ENCODE measurements around the gene SRPK1.

GRCh38 chr6:35795453-35796071 is 125.3 kb downstream of the SRPK1 start:
- no peak for TF ChIP-seq POLR2AphosphoS5 (IDR thresholded peaks at IDR 0.05; ENCODE audit: low read depth, low read length)
- TF ChIP-seq ATF3 (IDR thresholded peaks at IDR 0.05), result no peak
- TF ChIP-seq REST (IDR thresholded peaks at IDR 0.05; ENCODE audit: low read depth), result no peak
- TF ChIP-seq ZBTB33 (IDR thresholded peaks at IDR 0.05; ENCODE audit: extremely low read depth, insufficient replicate concordance, low read length), result no peak
- no peak for TF ChIP-seq CTCF (IDR thresholded peaks at IDR 0.05 in 2 of 3, conservative IDR thresholded peaks at IDR 0.05 in 1 of 3; ENCODE audit: borderline replicate concordance in 1 of 3, insufficient read depth in 1 of 3, low read depth in 2 of 3, low read length in 2 of 3)
- no peak for TF ChIP-seq MAX (IDR thresholded peaks at IDR 0.05)
- TF ChIP-seq POLR2A (IDR thresholded peaks at IDR 0.05; ENCODE audit: borderline replicate concordance, extremely low read depth, insufficient read depth, insufficient read length), result no peak
- TF ChIP-seq CBX3 (IDR thresholded peaks at IDR 0.05; ENCODE audit: low read depth), result no peak
- TF ChIP-seq EZH2 (IDR thresholded peaks at IDR 0.05), result no peak
- no peak for TF ChIP-seq CEBPB (IDR thresholded peaks at IDR 0.05; ENCODE audit: low read depth)
- no peak for TF ChIP-seq YY1 (IDR thresholded peaks at IDR 0.05; ENCODE audit: extremely low read depth, insufficient replicate concordance, low read depth, low read length)
- no peak for TF ChIP-seq EGR1 (IDR thresholded peaks at IDR 0.05; ENCODE audit: low read depth)
- no peak for TF ChIP-seq RAD21 (IDR thresholded peaks at IDR 0.05; ENCODE audit: low read depth)

Data from HCT116 (cell line).